Esophagus squamous epithelium (tissue), 4 donors: ENCODE measurements around the gene TCF19.
"Not testable (repeated sequence)": the region's sequence is repeated elsewhere in the genome, so short reads cannot be mapped to it uniquely, and the experiment has no call there.

Experiments used
- POLR2A ChIP-seq, 4 donors: fragments of 450-650 bp; IDR thresholded peaks; one replicate each; pipeline ENCODE4 v1.6.1; 2017; ENCODE audit warnings: antibody characterized with exemption in 4 of 4, mild to moderate bottlenecking in 4 of 4, moderate library complexity in 3 of 4
- TF ChIP-seq, protein P1 (sequence below), 6 experiments: fragments of 450-650 bp in 4 of 6; fragments of 200-600 bp in 2 of 6; sonication (generic) in 2 of 6; IDR thresholded peaks; one replicate each; pipeline ENCODE4 v1.5.1; 2016 to 2019; ENCODE audit warnings: antibody characterized with exemption in 6 of 6, mild to moderate bottlenecking in 4 of 6, moderate library complexity in 4 of 6

DNA sequence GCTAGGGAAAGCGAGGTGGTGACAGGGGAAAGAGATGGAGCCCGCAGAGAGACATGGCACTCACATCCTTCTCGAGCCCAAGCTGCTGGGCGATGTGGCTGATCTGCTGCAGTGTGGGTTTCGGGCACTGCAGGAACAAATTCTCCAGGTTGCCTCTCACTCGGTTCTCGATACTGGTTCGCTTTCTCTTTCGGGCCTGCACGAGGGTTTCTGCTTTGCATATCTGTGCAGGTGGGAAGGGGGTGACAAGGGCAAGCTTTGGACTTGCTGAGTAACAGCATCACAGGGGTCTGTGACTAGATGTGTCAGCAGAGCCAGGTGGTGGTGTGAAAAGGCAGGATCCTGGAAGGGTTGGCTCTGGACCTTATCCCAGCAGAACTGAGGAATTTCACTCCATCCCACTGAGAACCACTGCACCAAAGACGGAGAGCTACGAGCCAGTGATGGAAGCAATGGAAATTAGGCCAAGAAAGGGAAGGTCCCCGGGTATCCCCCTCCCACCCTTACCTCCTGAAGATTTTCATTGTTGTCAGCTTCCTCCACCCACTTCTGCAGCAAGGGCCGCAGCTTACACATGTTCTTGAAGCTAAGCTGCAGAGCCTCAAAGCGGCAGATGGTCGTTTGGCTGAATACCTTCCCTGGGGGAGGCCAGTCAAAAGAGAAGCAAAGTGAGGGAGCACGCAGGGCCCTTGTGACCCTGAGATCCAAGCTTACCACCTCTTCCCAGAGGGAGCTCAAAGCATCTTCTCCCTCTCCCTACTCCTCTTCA is 6.9 kb downstream of the TCF19 start:
- TF ChIP-seq, protein P1, sequence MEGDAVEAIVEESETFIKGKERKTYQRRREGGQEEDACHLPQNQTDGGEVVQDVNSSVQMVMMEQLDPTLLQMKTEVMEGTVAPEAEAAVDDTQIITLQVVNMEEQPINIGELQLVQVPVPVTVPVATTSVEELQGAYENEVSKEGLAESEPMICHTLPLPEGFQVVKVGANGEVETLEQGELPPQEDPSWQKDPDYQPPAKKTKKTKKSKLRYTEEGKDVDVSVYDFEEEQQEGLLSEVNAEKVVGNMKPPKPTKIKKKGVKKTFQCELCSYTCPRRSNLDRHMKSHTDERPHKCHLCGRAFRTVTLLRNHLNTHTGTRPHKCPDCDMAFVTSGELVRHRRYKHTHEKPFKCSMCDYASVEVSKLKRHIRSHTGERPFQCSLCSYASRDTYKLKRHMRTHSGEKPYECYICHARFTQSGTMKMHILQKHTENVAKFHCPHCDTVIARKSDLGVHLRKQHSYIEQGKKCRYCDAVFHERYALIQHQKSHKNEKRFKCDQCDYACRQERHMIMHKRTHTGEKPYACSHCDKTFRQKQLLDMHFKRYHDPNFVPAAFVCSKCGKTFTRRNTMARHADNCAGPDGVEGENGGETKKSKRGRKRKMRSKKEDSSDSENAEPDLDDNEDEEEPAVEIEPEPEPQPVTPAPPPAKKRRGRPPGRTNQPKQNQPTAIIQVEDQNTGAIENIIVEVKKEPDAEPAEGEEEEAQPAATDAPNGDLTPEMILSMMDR (IDR thresholded peaks at IDR 0.05): not testable (repeated sequence)
- TF ChIP-seq POLR2A (IDR thresholded peaks at IDR 0.05): not testable (repeated sequence)
